Lung (tissue), 12 donors: ENCODE data around the gene NEK7. TPM values are rescaled to one million over a fixed set of nuclear protein-coding genes. Genes with fewer than 3 reads are reported as not detected.

Source experiments
- ATAC-seq: fragments of 200-7000 bp; cut with Tn5 transposase; one replicate; pipeline ENCODE4 v1.9.1; 2020; ENCODE audit warnings: moderate number of reproducible peaks; ENCODE audit not compliant: insufficient read depth, low FRiP score
- DNase-seq, 3 donors: peaks; one replicate each; pipeline ENCODE4 v3.0.0-alpha.2; 2013 to 2017
- H3K27ac ChIP-seq, 2 donors: one replicate each; pipeline ENCODE4 v1.5.1; 2013; ENCODE audit warnings: mild to moderate bottlenecking in 2 of 2, moderate library complexity in 2 of 2, control low read depth in 1 of 2, inconsistent platforms in 1 of 2, low read depth in 1 of 2, low read length in 1 of 2
- H3K27me3 ChIP-seq, 3 donors: one replicate each; pipeline ENCODE4 v1.5.1; 2013; ENCODE audit warnings: low read length in 2 of 3; ENCODE audit not compliant: control insufficient read depth in 3 of 3, insufficient read depth in 3 of 3
- H3K36me3 ChIP-seq, 4 donors: one replicate each; pipeline ENCODE4 v1.5.1; 2013; ENCODE audit warnings: low read length in 4 of 4, mild to moderate bottlenecking in 1 of 4, moderate library complexity in 1 of 4; ENCODE audit not compliant: control insufficient read depth in 4 of 4, insufficient read depth in 4 of 4
- H3K4me1 ChIP-seq, 5 donors: one replicate each; pipeline ENCODE4 v1.5.1; 2013; ENCODE audit warnings: low read length in 5 of 5, mild to moderate bottlenecking in 2 of 5, moderate library complexity in 1 of 5; ENCODE audit not compliant: control insufficient read depth in 5 of 5, insufficient read depth in 5 of 5
- H3K4me3 ChIP-seq: one replicate; pipeline ENCODE4 v1.5.1; 2013; ENCODE audit warnings: mild to moderate bottlenecking, control low read depth, moderate library complexity
- H3K9ac ChIP-seq, 2 donors: one replicate each; pipeline ENCODE4 v1.5.1; 2013; ENCODE audit warnings: low read length in 2 of 2, control low read depth in 1 of 2; ENCODE audit not compliant: insufficient read depth in 1 of 2
- H3K9me3 ChIP-seq, 4 donors: one replicate each; pipeline ENCODE4 v1.5.1; 2013; ENCODE audit warnings: low read length in 3 of 4, mild to moderate bottlenecking in 1 of 4, moderate library complexity in 1 of 4; ENCODE audit not compliant: control insufficient read depth in 4 of 4, insufficient read depth in 3 of 4
- CTCF ChIP-seq: IDR thresholded peaks from 2 replicates; pipeline ENCODE4 v1.5.1; 2012; ENCODE audit warnings: mild to moderate bottlenecking; ENCODE audit errors: control extremely low read depth, extremely low read depth
- WGBS, 2 donors: extraction: QIAGEN DNeasy Blood & Tissue Kit; methylation state at CpG; one replicate each; pipeline ENCODE4 v1.1.7; 2013; 5-methylcytosine and 5-hydroxymethylcytosine counted together
- polyA plus RNA-seq, 2 donors: library from polyadenylated mRNA; stranded (reverse); fragments of 200-250 nt; gene quantifications; one replicate each; pipeline ENCODE4 v1.2.1, GENCODE V29; 2013
- total RNA-seq, 2 donors: library from RNA; depleted of rRNA in 1 of 2; stranded (reverse); fragments of >200 nt in 1 of 2; gene quantifications; one replicate each; pipeline ENCODE4 v1.2.1, GENCODE V29; 2014 to 2021
- donor health status: control.
- donor health status: control.
- donor health status: Bipolar disorder and iron deficiency.
- donor health status: healthy.
- donor health status: DM: yes; HTN: yes; CAD: no.

Gene NEK7
- total and polyA plus RNA-seq, 4 donors = 23.9 to 132 (median 64.2) TPM

GRCh38 chr1:198255784-198256183, 99.0 kb downstream of the NEK7 start:
- peaks cover 0 to 2% (median under 1%) of the 10 kb centered on the region in 4 donors for H3K36me3 ChIP-seq
- no peaks in the 10 kb centered on the region for H3K9me3 ChIP-seq
- DNase-seq = no peak
- H3K27ac ChIP-seq = no peak overlapping the region
- H3K4me3 ChIP-seq = no peak overlapping the region
- peaks cover 0 to 21% (median 9%) of the 10 kb centered on the region in 5 donors for H3K4me1 ChIP-seq
- WGBS, 2 donors = 94 to 96% methylated on average over 1 of the region's 1 CpG
- TF ChIP-seq CTCF = no peak
- H3K9ac ChIP-seq = no peak overlapping the region
- ATAC-seq = no peak
- no peaks in the 10 kb centered on the region for H3K27me3 ChIP-seq

GRCh38 chr1:198258491-198258890, 101.7 kb downstream of the NEK7 start:
- Histone ChIP-seq H3K36me3 (peaks cover 0 to 2% (median under 1%) of the 10 kb centered on the region in 4 donors), H3K27ac (no peak overlapping the region), H3K9ac (no peak overlapping the region), H3K4me1 (peaks cover 0 to 26% (median 9%) of the 10 kb centered on the region in 5 donors), H3K4me3 (no peak overlapping the region), H3K27me3 (no peaks in the 10 kb centered on the region), H3K9me3 (no peaks in the 10 kb centered on the region)
- no peak for TF ChIP-seq CTCF
- ATAC-seq = no peak
- DNase-seq = no peak

- no peak for TF ChIP-seq CTCF
- peaks cover 0 to 35% (median 9%) of the 10 kb centered on the region in 5 donors for H3K4me1 ChIP-seq
- H3K4me3 ChIP-seq = no peak overlapping the region
- ATAC-seq (no peak), DNase-seq (no peak)
- no peaks in the 10 kb centered on the region for H3K9me3 ChIP-seq
- H3K36me3 ChIP-seq = peaks cover 0 to 1% (median 0%) of the 10 kb centered on the region in 4 donors
- no peak overlapping the region for H3K27ac ChIP-seq
- H3K27me3 ChIP-seq = no peaks in the 10 kb centered on the region
- 76 to 83% methylated on average over 3 of the region's 3 CpGs for WGBS, 2 donors
- no peak overlapping the region for H3K9ac ChIP-seq
Observed at GRCh38 chr1:198259333-198260074, 102.7 kb downstream of the NEK7 start.
